HepG2 (cell line): Measurements from ENCODE around the gene TPI1. TPM values are rescaled to one million over a fixed set of nuclear protein-coding genes. Genes with fewer than 3 reads are reported as not detected.
A peak's percentile ranks its signal among the peaks of the same experiment; 100 is the strongest.

Source experiments
- AGO2 ChIP-seq: fragments of 200-400 bp; formaldehyde crosslinking; optimal IDR thresholded peaks from 2 replicates; pipeline ENCODE3; 2017; ENCODE audit warnings: mild to moderate bottlenecking, low read depth, low read length, moderate library complexity
- ATAD3A ChIP-seq: sonication (generic); formaldehyde crosslinking; IDR thresholded peaks from 2 replicates; pipeline ENCODE4 v1.4.0; 2020; ENCODE audit warnings: missing genetic modification reagents
- DRAP1 ChIP-seq: IDR thresholded peaks from 2 replicates; pipeline ENCODE4 v1.6.1; 2016; ENCODE audit warnings: missing genetic modification reagents, missing compliant biosample characterization
- ESRRA ChIP-seq: sonication (generic); formaldehyde crosslinking; IDR thresholded peaks from 2 replicates; pipeline ENCODE4 v1.5.1; 2020; ENCODE audit warnings: mild to moderate bottlenecking, low read depth, missing genetic modification reagents
- ETV5 ChIP-seq: IDR thresholded peaks from 2 replicates; pipeline ENCODE4 v1.6.1; 2018; ENCODE audit warnings: missing biosample characterization, missing genetic modification reagents, inconsistent platforms, borderline replicate concordance
- FOXJ3 ChIP-seq: sonication (generic); formaldehyde crosslinking; IDR thresholded peaks from 2 replicates; pipeline ENCODE4 v1.4.0; 2020; ENCODE audit warnings: missing genetic modification reagents, mild to moderate bottlenecking, borderline replicate concordance
- GATA4 ChIP-seq: sonication (generic); IDR thresholded peaks from 2 replicates; pipeline ENCODE4 v1.6.1; 2016; ENCODE audit warnings: antibody characterized with exemption, low read depth, borderline replicate concordance
- GMEB1 ChIP-seq: sonication (generic); formaldehyde crosslinking; IDR thresholded peaks from 2 replicates; pipeline ENCODE4 v1.5.1; 2020; ENCODE audit warnings: missing genetic modification reagents, mild to moderate bottlenecking, borderline replicate concordance
- MAZ ChIP-seq, 2 experiments: sonication (generic) in 1 of 2; formaldehyde crosslinking in 1 of 2; IDR thresholded peaks; 2 replicates each; pipeline versions ENCODE4 v1.5.0 to v1.6.1; 2012 to 2020; ENCODE audit warnings: low read depth in 2 of 2, mild to moderate bottlenecking in 2 of 2, borderline replicate concordance in 1 of 2, improper control_type of control experiment in 1 of 2, low read length in 1 of 2, missing genetic modification reagents in 1 of 2, moderate library complexity in 1 of 2
- NCOA5 ChIP-seq: sonication (generic); formaldehyde crosslinking; IDR thresholded peaks from 2 replicates; pipeline ENCODE4 v1.4.0; 2020; ENCODE audit warnings: missing genetic modification reagents
- NR2F2 ChIP-seq: IDR thresholded peaks from 2 replicates; pipeline ENCODE4 v1.6.1; 2012; ENCODE audit warnings: low read depth, inconsistent platforms, borderline replicate concordance
- NR2F6 ChIP-seq, 2 experiments: IDR thresholded peaks; 2 replicates each; pipeline ENCODE4 v1.6.1; 2016; ENCODE audit warnings: antibody characterized with exemption in 1 of 2, mild to moderate bottlenecking in 1 of 2
- NRL ChIP-seq: sonication (generic); formaldehyde crosslinking; IDR thresholded peaks from 2 replicates; pipeline ENCODE4 v1.5.0; 2020; ENCODE audit warnings: missing genetic modification reagents, mild to moderate bottlenecking, moderate library complexity, borderline replicate concordance
- RBM22 ChIP-seq: fragments of 200-400 bp; formaldehyde crosslinking; optimal IDR thresholded peaks from 2 replicates; pipeline ENCODE3; 2017; ENCODE audit warnings: mild to moderate bottlenecking, low read length, moderate library complexity
- RFX1 ChIP-seq: fragments of 450-650 bp; IDR thresholded peaks from 2 replicates; pipeline ENCODE4 v1.6.1; 2017
- SP5 ChIP-seq: IDR thresholded peaks from 2 replicates; pipeline ENCODE4 v1.6.1; 2016; ENCODE audit warnings: low read depth, borderline replicate concordance
- STAT5B ChIP-seq: sonication (generic); formaldehyde crosslinking; IDR thresholded peaks from 2 replicates; pipeline ENCODE4 v1.4.0; 2020; ENCODE audit warnings: missing genetic modification reagents
- WIZ ChIP-seq: sonication (generic); formaldehyde crosslinking; IDR thresholded peaks from 2 replicates; pipeline ENCODE4 v1.5.1; 2020; ENCODE audit warnings: mild to moderate bottlenecking, missing genetic modification reagents
- ZFP41 ChIP-seq: sonication (generic); formaldehyde crosslinking; IDR thresholded peaks from 2 replicates; pipeline ENCODE4 v1.4.0; 2020; ENCODE audit warnings: mild to moderate bottlenecking, missing genetic modification reagents, borderline replicate concordance
- ZIK1 ChIP-seq: sonication (generic); formaldehyde crosslinking; IDR thresholded peaks from 2 replicates; pipeline ENCODE4 v1.5.0; 2020; ENCODE audit warnings: mild to moderate bottlenecking, low read depth, missing genetic modification reagents, borderline replicate concordance
- ZNF136 ChIP-seq: sonication (generic); formaldehyde crosslinking; IDR thresholded peaks from 2 replicates; pipeline ENCODE4 v1.8.1; 2022; ENCODE audit warnings: low read depth, mild to moderate bottlenecking, moderate library complexity, missing genetic modification reagents
- ZNF580 ChIP-seq: IDR thresholded peaks from 2 replicates; pipeline ENCODE4 v1.6.1; 2016; ENCODE audit warnings: low read depth, borderline replicate concordance
- polyA plus RNA-seq, 8 experiments: library from polyadenylated mRNA; depleted of rRNA in 3 of 8; stranded (reverse) in 7 of 8; unstranded in 1 of 8; fragments of >200 nt; fragmentation: Illumina TruSeq in 4 of 8; extraction: Trizol in 4 of 8; gene quantifications; 2 replicates each; pipeline versions ENCODE4 v1.2.1 to v1.2.3, GENCODE V29; 2011 to 2016; ENCODE audit warnings: low read depth in 4 of 8, missing spikeins in 1 of 8, mixed read lengths in 1 of 8; ENCODE audit not compliant: insufficient read depth in 1 of 8
- total RNA-seq, 5 experiments: library from RNA; depleted of rRNA; stranded (reverse); fragments of >200 nt; fragmentation: Illumina TruSeq; extraction: Trizol; gene quantifications; 2 replicates each; pipeline ENCODE4 v1.2.3, GENCODE V29; 2016; ENCODE audit warnings: low read depth in 1 of 5
- TF ChIP-seq, protein P1 (sequence below): sonication (generic); formaldehyde crosslinking; IDR thresholded peaks from 2 replicates; pipeline ENCODE4 v1.5.0; 2020; ENCODE audit warnings: mild to moderate bottlenecking, missing genetic modification reagents

The TPI1 gene
- total and polyA plus RNA-seq, 2 of the 13 experiments (the other 11 are each of a cell fraction or from before 2014, with no cell fraction given): 945 to 2,535 TPM

- TF ChIP-seq MAZ (IDR thresholded peaks at IDR 0.05; ENCODE audit: borderline replicate concordance, low read depth, low read length) (peak; percentile 79; the same call in 1 of the 2 replicates), MAZ (CRISPR knock-in tag; IDR thresholded peaks at IDR 0.05; ENCODE audit: low read depth) (peak; percentile 92), NR2F2 (peak; percentile 34; the same call in 1 of the 2 replicates), ETV5 (CRISPR knock-in tag) (peak; percentile 33; the same call in 1 of the 2 replicates), ZFP41 (CRISPR knock-in tag) (no peak), NR2F6 (IDR thresholded peaks at IDR 0.05) (no peak), NR2F6 (CRISPR knock-in tag; IDR thresholded peaks at IDR 0.05) (no peak), WIZ (CRISPR knock-in tag) (peak; percentile 61; the same call in 1 of the 2 replicates), RBM22 (no peak), STAT5B (no peak), FOXJ3 (CRISPR knock-in tag) (no peak), NCOA5 (CRISPR knock-in tag) (no peak), RFX1 (no peak), GMEB1 (CRISPR knock-in tag) (peak; percentile 90), SP5 (CRISPR knock-in tag) (peak; percentile 28; the same call in 1 of the 2 replicates), ZNF136 (0 out of 2 replicates have a peak, but pooled peaks have one; percentile 45), ATAD3A (no peak), ESRRA (CRISPR knock-in tag) (0 out of 2 replicates have a peak, but pooled peaks have one; percentile 51), ZIK1 (CRISPR knock-in tag) (no peak), NRL (CRISPR knock-in tag) (peak; percentile 84), DRAP1 (peak; percentile 21; the same call in 1 of the 2 replicates), ZNF580 (CRISPR knock-in tag) (0 out of 2 replicates have a peak, but pooled peaks have one; percentile 22), AGO2 (no peak), GATA4 (no peak)
- TF ChIP-seq, protein P1, sequence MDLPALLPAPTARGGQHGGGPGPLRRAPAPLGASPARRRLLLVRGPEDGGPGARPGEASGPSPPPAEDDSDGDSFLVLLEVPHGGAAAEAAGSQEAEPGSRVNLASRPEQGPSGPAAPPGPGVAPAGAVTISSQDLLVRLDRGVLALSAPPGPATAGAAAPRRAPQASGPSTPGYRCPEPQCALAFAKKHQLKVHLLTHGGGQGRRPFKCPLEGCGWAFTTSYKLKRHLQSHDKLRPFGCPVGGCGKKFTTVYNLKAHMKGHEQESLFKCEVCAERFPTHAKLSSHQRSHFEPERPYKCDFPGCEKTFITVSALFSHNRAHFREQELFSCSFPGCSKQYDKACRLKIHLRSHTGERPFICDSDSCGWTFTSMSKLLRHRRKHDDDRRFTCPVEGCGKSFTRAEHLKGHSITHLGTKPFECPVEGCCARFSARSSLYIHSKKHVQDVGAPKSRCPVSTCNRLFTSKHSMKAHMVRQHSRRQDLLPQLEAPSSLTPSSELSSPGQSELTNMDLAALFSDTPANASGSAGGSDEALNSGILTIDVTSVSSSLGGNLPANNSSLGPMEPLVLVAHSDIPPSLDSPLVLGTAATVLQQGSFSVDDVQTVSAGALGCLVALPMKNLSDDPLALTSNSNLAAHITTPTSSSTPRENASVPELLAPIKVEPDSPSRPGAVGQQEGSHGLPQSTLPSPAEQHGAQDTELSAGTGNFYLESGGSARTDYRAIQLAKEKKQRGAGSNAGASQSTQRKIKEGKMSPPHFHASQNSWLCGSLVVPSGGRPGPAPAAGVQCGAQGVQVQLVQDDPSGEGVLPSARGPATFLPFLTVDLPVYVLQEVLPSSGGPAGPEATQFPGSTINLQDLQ (CRISPR knock-in tag): no peak
These were observed 15.2 kb upstream of the TPI1 start, which contains the start of gene USP5 (continued) for GRCh38 chr12:6851921-6852650.
